WERI-Rb-1 (cell line): ENCODE data around the gene KIRREL3.

Experiments
- DNase-seq: peaks from one replicate; pipeline ENCODE4 v3.0.0-alpha.2; 2020
- H3K27ac ChIP-seq: fragments of 250-450 bp; sonication (Bioruptor Pico); 2 replicates; pipeline ENCODE4 v1.5.1; 2020; ENCODE audit warnings: mild to moderate bottlenecking, moderate library complexity
- H3K27me3 ChIP-seq: fragments of 250-450 bp; sonication (Bioruptor Pico); 2 replicates; pipeline ENCODE4 v1.5.1; 2021; ENCODE audit warnings: mild to moderate bottlenecking, low read depth, moderate library complexity; ENCODE audit not compliant: insufficient read depth, severe bottlenecking
- H3K36me3 ChIP-seq: fragments of 250-450 bp; sonication (Bioruptor Pico); 2 replicates; pipeline ENCODE4 v1.5.1; 2020; ENCODE audit warnings: mild to moderate bottlenecking, moderate library complexity
- H3K4me3 ChIP-seq: 2 replicates; pipeline ENCODE4 v1.5.1; 2011; ENCODE audit warnings: low read depth, mild to moderate bottlenecking, control low read depth, low read length
- H3K9me3 ChIP-seq: fragments of 250-450 bp; sonication (Bioruptor Pico); 2 replicates; pipeline ENCODE4 v1.5.1; 2021; ENCODE audit warnings: mild to moderate bottlenecking, moderate library complexity; ENCODE audit not compliant: severe bottlenecking
- CTCF ChIP-seq: IDR thresholded peaks from 2 replicates; pipeline ENCODE4 v1.5.1; 2011; ENCODE audit warnings: low read depth, mild to moderate bottlenecking, control low read depth, inconsistent platforms, low read length

The KIRREL3 gene

GRCh38 chr11:126765196-126765595, 235.4 kb downstream of the KIRREL3 start:
- no peak overlapping the region for H3K27ac ChIP-seq
- H3K36me3 ChIP-seq: no peaks in the 10 kb centered on the region
- no peaks in the 10 kb centered on the region for H3K9me3 ChIP-seq
- no peak for TF ChIP-seq CTCF
- DNase-seq: no peak
- H3K27me3 ChIP-seq: no peaks in the 10 kb centered on the region
- H3K4me3 ChIP-seq: no peak overlapping the region

- peak; percentile 47 for TF ChIP-seq CTCF
- Histone ChIP-seq H3K4me3 (no peak overlapping the region), H3K9me3 (no peaks in the 10 kb centered on the region), H3K27me3 (no peaks in the 10 kb centered on the region), H3K27ac (no peak overlapping the region), H3K36me3 (no peaks in the 10 kb centered on the region)
- DNase-seq: no peak
These were observed 236.3 kb downstream of the KIRREL3 start for GRCh38 chr11:126764231-126764630.

GRCh38 chr11:126756855-126757254, 243.7 kb downstream of the KIRREL3 start:
- H3K36me3 ChIP-seq: no peaks in the 10 kb centered on the region
- TF ChIP-seq CTCF: no peak

GRCh38 chr11:126756421-126756820, 244.1 kb downstream of the KIRREL3 start:
- no peak overlapping the region for H3K27ac ChIP-seq
- H3K4me3 ChIP-seq: no peak overlapping the region
- DNase-seq: no peak
- H3K27me3 ChIP-seq: no peaks in the 10 kb centered on the region
- no peaks in the 10 kb centered on the region for H3K36me3 ChIP-seq
- no peaks in the 10 kb centered on the region for H3K9me3 ChIP-seq
- no peak for TF ChIP-seq CTCF

More at GRCh38 chr11:126756855-126757254, 243.7 kb downstream of the KIRREL3 start:
- H3K27ac ChIP-seq: no peak overlapping the region
- H3K4me3 ChIP-seq: no peak overlapping the region
- H3K27me3 ChIP-seq: no peaks in the 10 kb centered on the region
- no peaks in the 10 kb centered on the region for H3K9me3 ChIP-seq
- DNase-seq: no peak

GRCh38 chr11:126755526-126755925, 245.0 kb downstream of the KIRREL3 start:
- H3K36me3 ChIP-seq: no peaks in the 10 kb centered on the region
- no peaks in the 10 kb centered on the region for H3K27me3 ChIP-seq
- no peak for TF ChIP-seq CTCF
- no peak for DNase-seq
- no peak overlapping the region for H3K27ac ChIP-seq
- H3K9me3 ChIP-seq: no peaks in the 10 kb centered on the region
- H3K4me3 ChIP-seq: no peak overlapping the region
